H9 (cell line): Measurements from ENCODE around the gene MRPS31. TPM values are rescaled to one million over a fixed set of nuclear protein-coding genes. Genes with fewer than 3 reads are reported as not detected.

Source experiments
- DNase-seq: peaks from one replicate; pipeline ENCODE4 v3.0.0-alpha.2; 2017
- H2AFZ ChIP-seq: one replicate; pipeline ENCODE4 v1.6.1; 2013; ENCODE audit warnings: mild to moderate bottlenecking, low read length, control low read depth, moderate library complexity
- H2AK5ac ChIP-seq: 2 replicates; pipeline ENCODE4 v1.6.1; 2013; ENCODE audit warnings: low read length, control low read depth, mixed read lengths; ENCODE audit not compliant: insufficient read length
- H2BK120ac ChIP-seq: one replicate; pipeline ENCODE4 v1.6.1; 2013; ENCODE audit warnings: low read depth, mild to moderate bottlenecking, low read length, control low read depth, inconsistent platforms; ENCODE audit not compliant: poor library complexity, severe bottlenecking
- H2BK12ac ChIP-seq: 2 replicates; pipeline ENCODE4 v1.6.1; 2013; ENCODE audit warnings: low read length, control low read depth, mixed read lengths, low read depth; ENCODE audit not compliant: insufficient read length
- H2BK15ac ChIP-seq: 2 replicates; pipeline ENCODE4 v1.6.1; 2013; ENCODE audit warnings: low read depth, low read length, control low read depth
- H2BK20ac ChIP-seq: one replicate; pipeline ENCODE4 v1.6.1; 2013; ENCODE audit warnings: low read depth, mild to moderate bottlenecking, low read length, control low read depth, inconsistent platforms; ENCODE audit not compliant: poor library complexity, severe bottlenecking
- H2BK5ac ChIP-seq: 2 replicates; pipeline ENCODE4 v1.6.1; 2013; ENCODE audit warnings: low read length, control low read depth, mixed read lengths; ENCODE audit not compliant: insufficient read length
- H3K14ac ChIP-seq: 2 replicates; pipeline ENCODE4 v1.6.1; 2013; ENCODE audit warnings: low read length, control low read depth; ENCODE audit not compliant: insufficient read depth
- H3K18ac ChIP-seq: 2 replicates; pipeline ENCODE4 v1.6.1; 2013; ENCODE audit warnings: low read depth, mild to moderate bottlenecking, mixed read lengths, low read length, control low read depth; ENCODE audit not compliant: insufficient read length
- H3K23ac ChIP-seq: 2 replicates; pipeline ENCODE4 v1.6.1; 2013; ENCODE audit warnings: low read length, control low read depth, mixed read lengths, low read depth; ENCODE audit not compliant: insufficient read length
- H3K23me2 ChIP-seq: 2 replicates; pipeline ENCODE4 v1.6.1; 2013; ENCODE audit warnings: low read depth, mild to moderate bottlenecking, mixed read lengths, low read length, control low read depth; ENCODE audit not compliant: insufficient read length, poor library complexity, severe bottlenecking
- H3K27ac ChIP-seq: 2 replicates; pipeline ENCODE4 v1.5.1; 2013; ENCODE audit warnings: low read length, control low read depth, mixed read lengths, low read depth; ENCODE audit not compliant: insufficient read length
- H3K27me3 ChIP-seq: 2 replicates; pipeline ENCODE4 v1.6.1; 2013; ENCODE audit warnings: low read length, control low read depth, inconsistent platforms; ENCODE audit not compliant: insufficient read depth
- H3K4ac ChIP-seq: 2 replicates; pipeline ENCODE4 v1.6.1; 2013; ENCODE audit warnings: low read depth, mild to moderate bottlenecking, control low read depth, inconsistent platforms, low read length, moderate library complexity
- H3K4me1 ChIP-seq: 2 replicates; pipeline ENCODE4 v1.6.1; 2013; ENCODE audit warnings: low read length, control low read depth, inconsistent platforms; ENCODE audit not compliant: insufficient read depth
- H3K4me2 ChIP-seq: 2 replicates; pipeline ENCODE4 v1.6.1; 2013; ENCODE audit warnings: low read length, control low read depth, mixed read lengths; ENCODE audit not compliant: insufficient read length, insufficient read depth
- H3K56ac ChIP-seq: 2 replicates; pipeline ENCODE4 v1.6.1; 2013; ENCODE audit warnings: low read depth, mild to moderate bottlenecking, mixed read lengths, low read length, control low read depth; ENCODE audit not compliant: insufficient read length
- H3K79me1 ChIP-seq: 2 replicates; pipeline ENCODE4 v1.6.1; 2013; ENCODE audit warnings: low read depth, mild to moderate bottlenecking, moderate library complexity, low read length, control low read depth, inconsistent platforms; ENCODE audit not compliant: insufficient read depth, poor library complexity, severe bottlenecking
- H3K79me2 ChIP-seq: 2 replicates; pipeline ENCODE4 v1.6.1; 2013; ENCODE audit warnings: low read length, control low read depth, inconsistent platforms; ENCODE audit not compliant: insufficient read depth
- H3K9ac ChIP-seq: 2 replicates; pipeline ENCODE4 v1.6.1; 2013; ENCODE audit warnings: low read length, control low read depth, mixed read lengths; ENCODE audit not compliant: insufficient read length; ENCODE audit errors: extremely low read depth
- H3K9me3 ChIP-seq: one replicate; pipeline ENCODE4 v1.6.1; 2013; ENCODE audit warnings: low read depth, low read length, inconsistent platforms; ENCODE audit not compliant: control insufficient read depth
- H3T11ph ChIP-seq: one replicate; pipeline ENCODE4 v1.6.1; 2013; ENCODE audit warnings: mild to moderate bottlenecking, low read length, control low read depth, inconsistent platforms
- H4K20me1 ChIP-seq: one replicate; pipeline ENCODE4 v1.6.1; 2013; ENCODE audit not compliant: control insufficient read depth, insufficient read length, insufficient read depth
- H4K5ac ChIP-seq: 2 replicates; pipeline ENCODE4 v1.6.1; 2013; ENCODE audit warnings: low read depth, mild to moderate bottlenecking, mixed read lengths, low read length, control low read depth; ENCODE audit not compliant: insufficient read length
- H4K8ac ChIP-seq: replicated peaks from 2 replicates; pipeline ENCODE4 v1.6.1; 2013; ENCODE audit warnings: low read length, control low read depth, mixed read lengths, low read depth; ENCODE audit not compliant: insufficient read length
- H4K91ac ChIP-seq: 2 replicates; pipeline ENCODE4 v1.6.1; 2013; ENCODE audit warnings: low read depth, mild to moderate bottlenecking, moderate library complexity, mixed read lengths, low read length, control low read depth; ENCODE audit not compliant: insufficient read length
- H3K27ac Mint-ChIP-seq, 3 experiments: 2 replicates in 2 of 3; 3 replicates in 1 of 3; pipeline ENCODE4 v1.8.0; 2020 to 2021; ENCODE audit warnings: mixed read lengths in 3 of 3, mild to moderate bottlenecking in 1 of 3, moderate library complexity in 1 of 3
- H3K27me3 Mint-ChIP-seq: 2 replicates; pipeline ENCODE4 v1.8.0; 2021; ENCODE audit warnings: low read depth, mild to moderate bottlenecking, moderate library complexity, mixed read lengths
- H3K36me3 Mint-ChIP-seq, 3 experiments: 2 replicates in 2 of 3; 3 replicates in 1 of 3; pipeline ENCODE4 v1.8.0; 2020 to 2021; ENCODE audit warnings: low read depth in 3 of 3, mixed read lengths in 3 of 3; ENCODE audit not compliant: insufficient read depth in 1 of 3
- H3K4me1 Mint-ChIP-seq, 2 experiments: 2 replicates each; pipeline ENCODE4 v1.8.0; 2020; ENCODE audit warnings: mixed read lengths in 2 of 2
- H3K4me3 Mint-ChIP-seq, 2 experiments: 2 replicates in 1 of 2; 3 replicates in 1 of 2; pipeline ENCODE4 v1.8.0; 2020 to 2021; ENCODE audit warnings: mild to moderate bottlenecking in 2 of 2, mixed read lengths in 2 of 2, moderate library complexity in 1 of 2
- H3K9me3 Mint-ChIP-seq, 2 experiments: 2 replicates in 1 of 2; 3 replicates in 1 of 2; pipeline ENCODE4 v1.8.0; 2020; ENCODE audit warnings: mild to moderate bottlenecking in 2 of 2, mixed read lengths in 2 of 2, moderate library complexity in 1 of 2
- WGBS: extraction: QIAGEN DNeasy Blood & Tissue Kit; methylation state at CpG from one replicate; pipeline ENCODE4 v1.1.7; 2013; ENCODE audit warnings: missing lambda C conversion rate, low lambda C conversion rate, mixed read lengths; ENCODE audit not compliant: insufficient read length; ENCODE audit errors: extremely low coverage; 5-methylcytosine and 5-hydroxymethylcytosine counted together
- total RNA-seq: library from RNA; stranded (reverse); gene quantifications from 2 replicates; pipeline ENCODE4 v1.2.1, GENCODE V29; 2021
- TF ChIP-seq, protein P1 (sequence below): fragments of 200-600 bp; sonication (generic); conservative IDR thresholded peaks from 3 replicates; pipeline ENCODE4 v1.8.0; 2021; ENCODE audit warnings: antibody characterized with exemption, mild to moderate bottlenecking

Gene MRPS31
- total RNA-seq, 1 experiment from 2014 or later: 27.3 TPM

DNA sequence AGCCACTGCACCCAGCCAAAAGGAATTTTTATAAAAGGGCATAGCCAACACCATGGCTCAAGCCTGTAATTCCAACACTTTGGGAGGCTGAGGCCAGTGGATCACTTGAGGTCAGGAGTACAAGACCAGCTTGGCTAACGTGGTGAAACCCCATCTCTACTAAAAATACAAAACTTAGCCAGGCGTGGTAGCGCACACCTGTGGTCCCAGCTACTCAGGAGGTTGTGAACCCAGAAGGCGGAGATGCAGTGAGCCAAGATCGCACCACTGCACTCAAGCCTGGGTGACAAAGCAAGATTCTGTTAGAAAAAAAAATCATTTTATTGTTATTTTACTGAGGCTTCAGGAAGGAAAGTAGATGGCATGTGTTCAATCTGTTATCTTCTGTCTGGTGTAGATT, 73.3 kb downstream of the MRPS31 start:
- no peaks in the 10 kb centered on the region for H3K27me3 Mint-ChIP-seq
- H3K27ac Mint-ChIP-seq: no peak overlapping the region
- H3K23me2 ChIP-seq: no peaks in the 10 kb centered on the region

More for the DNA sequence above, 73.3 kb downstream of the MRPS31 start:
- Histone ChIP-seq H4K5ac (no peak overlapping the region), H3K79me2 (no peaks in the 10 kb centered on the region), H4K91ac (no peak overlapping the region), H3K56ac (no peak overlapping the region), H2AFZ (no peak overlapping the region), H3K27ac (no peak overlapping the region), H3K23ac (no peak overlapping the region), H3K4me2 (no peak overlapping the region), H4K20me1 (no peaks in the 10 kb centered on the region), H3K9me3 (no peaks in the 10 kb centered on the region), H3K9ac (no peak overlapping the region), H3K4ac (no peak overlapping the region), H2AK5ac (no peak overlapping the region), H3K4me1 (no peaks in the 10 kb centered on the region; the same call in 1 of the 2 replicates), H3K14ac (no peak overlapping the region), H3K79me1 (no peaks in the 10 kb centered on the region), H2BK20ac (no peak overlapping the region), H4K8ac (no peak overlapping the region), H3T11ph (no peak overlapping the region), H2BK15ac (no peak overlapping the region), H3K27me3 (no peaks in the 10 kb centered on the region), H2BK12ac (no peak overlapping the region), H3K18ac (no peak overlapping the region), H2BK5ac (no peak overlapping the region), H2BK120ac (no peak overlapping the region)
- no peak overlapping the region for H3K4me3 Mint-ChIP-seq
- WGBS: no CpG with 5 or more reads among the region's 5 CpGs
- H3K4me1 Mint-ChIP-seq: peaks cover 10 to 11% of the 10 kb centered on the region in 2 experiments
- H3K9me3 Mint-ChIP-seq: no peaks in the 10 kb centered on the region; a peak in 2 of 5 replicates
- H3K36me3 Mint-ChIP-seq: no peaks in the 10 kb centered on the region; a peak in 1 of 7 replicates
- DNase-seq: no peak
- TF ChIP-seq, protein P1, sequence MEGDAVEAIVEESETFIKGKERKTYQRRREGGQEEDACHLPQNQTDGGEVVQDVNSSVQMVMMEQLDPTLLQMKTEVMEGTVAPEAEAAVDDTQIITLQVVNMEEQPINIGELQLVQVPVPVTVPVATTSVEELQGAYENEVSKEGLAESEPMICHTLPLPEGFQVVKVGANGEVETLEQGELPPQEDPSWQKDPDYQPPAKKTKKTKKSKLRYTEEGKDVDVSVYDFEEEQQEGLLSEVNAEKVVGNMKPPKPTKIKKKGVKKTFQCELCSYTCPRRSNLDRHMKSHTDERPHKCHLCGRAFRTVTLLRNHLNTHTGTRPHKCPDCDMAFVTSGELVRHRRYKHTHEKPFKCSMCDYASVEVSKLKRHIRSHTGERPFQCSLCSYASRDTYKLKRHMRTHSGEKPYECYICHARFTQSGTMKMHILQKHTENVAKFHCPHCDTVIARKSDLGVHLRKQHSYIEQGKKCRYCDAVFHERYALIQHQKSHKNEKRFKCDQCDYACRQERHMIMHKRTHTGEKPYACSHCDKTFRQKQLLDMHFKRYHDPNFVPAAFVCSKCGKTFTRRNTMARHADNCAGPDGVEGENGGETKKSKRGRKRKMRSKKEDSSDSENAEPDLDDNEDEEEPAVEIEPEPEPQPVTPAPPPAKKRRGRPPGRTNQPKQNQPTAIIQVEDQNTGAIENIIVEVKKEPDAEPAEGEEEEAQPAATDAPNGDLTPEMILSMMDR: no peak
